SJSA1 (cell line): Measurements from ENCODE around the gene C2orf72. TPM values are rescaled to one million over a fixed set of nuclear protein-coding genes. Genes with fewer than 3 reads are reported as not detected.

Experiments used
- DNase-seq, 2 experiments: peaks; one replicate each; pipeline ENCODE4 v3.0.0-alpha.2; 2015 to 2020; ENCODE audit warnings: low spot score in 2 of 2, low read depth in 1 of 2
- H3K27ac ChIP-seq: fragments of 250-450 bp; sonication (Bioruptor Pico); 2 replicates; pipeline ENCODE4 v1.5.1; 2020; ENCODE audit warnings: mild to moderate bottlenecking, moderate library complexity
- H3K27me3 ChIP-seq: fragments of 250-450 bp; sonication (Bioruptor Pico); replicated peaks from 2 replicates; pipeline ENCODE4 v1.5.1; 2020; ENCODE audit warnings: mild to moderate bottlenecking, moderate library complexity
- H3K36me3 ChIP-seq: fragments of 250-450 bp; sonication (Bioruptor Pico); 2 replicates; pipeline ENCODE4 v1.5.1; 2020; ENCODE audit warnings: mild to moderate bottlenecking
- H3K4me1 ChIP-seq: fragments of 250-450 bp; sonication (Bioruptor Pico); replicated peaks from 2 replicates; pipeline ENCODE4 v1.6.1; 2021; ENCODE audit warnings: mild to moderate bottlenecking
- H3K4me3 ChIP-seq: fragments of 250-450 bp; sonication (Bioruptor Pico); 2 replicates; pipeline ENCODE4 v1.5.1; 2020; ENCODE audit warnings: mild to moderate bottlenecking
- H3K9me3 ChIP-seq: fragments of 250-450 bp; sonication (Bioruptor Pico); replicated peaks from 2 replicates; pipeline ENCODE4 v1.5.1; 2020; ENCODE audit warnings: mild to moderate bottlenecking
- total RNA-seq: library from RNA; depleted of rRNA; stranded (reverse); fragments of >200 nt; shearing (Covaris generic); gene quantifications from 2 replicates; pipeline ENCODE4 v1.2.3, GENCODE V29; 2014

The C2orf72 gene
- total RNA-seq, 1 experiment from 2014 or later, result not detected

DNA sequence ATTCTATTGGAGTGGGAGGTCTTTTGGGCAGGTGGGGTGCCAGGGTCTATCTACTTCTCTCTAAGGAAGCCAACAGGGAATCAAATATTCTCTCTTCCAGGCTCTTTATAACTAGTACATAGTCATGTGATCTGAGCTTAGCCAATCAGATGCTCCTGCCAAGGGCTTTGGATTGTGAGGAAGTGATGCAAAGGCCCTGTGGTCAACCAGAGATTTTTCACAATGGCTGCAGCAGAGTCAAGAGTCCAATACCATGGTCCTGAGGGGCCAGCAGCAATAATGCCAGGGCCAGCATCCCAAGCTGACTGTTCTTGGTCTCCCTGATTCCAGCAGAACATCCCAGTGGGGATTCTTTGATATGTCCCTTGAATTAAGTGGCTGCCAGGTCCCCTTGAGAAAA, 8.4 kb upstream of the C2orf72 start:
- Histone ChIP-seq H3K27me3 (peaks cover 18% of the 10 kb centered on the region), H3K9me3 (no peaks in the 10 kb centered on the region; the same call in 1 of the 2 replicates)
- DNase-seq, result no peak

DNA sequence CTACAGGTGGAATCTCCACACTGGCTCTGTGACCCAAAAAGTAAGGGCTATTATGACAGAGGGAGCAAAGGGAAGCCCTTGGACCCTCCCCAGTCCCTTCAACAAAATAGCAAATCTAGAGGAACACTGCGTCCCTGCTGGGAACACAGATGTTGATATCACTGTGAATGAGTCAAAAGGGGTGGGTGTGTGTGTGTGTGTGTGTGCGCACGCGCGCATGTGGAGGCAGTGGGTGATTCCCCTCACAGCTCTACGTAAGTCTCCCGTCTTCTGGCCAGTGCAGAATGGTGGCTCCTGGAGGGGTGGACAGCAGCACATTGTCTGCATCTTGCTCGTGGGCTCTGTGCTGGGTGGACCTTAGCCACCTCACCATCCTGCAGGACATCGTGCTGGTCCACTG, 7.8 kb upstream of the C2orf72 start:
- peaks cover 23% of the 10 kb centered on the region for H3K27me3 ChIP-seq
- H3K36me3 ChIP-seq, result no peaks in the 10 kb centered on the region
- H3K4me3 ChIP-seq, result no peak overlapping the region
- no peaks in the 10 kb centered on the region; the same call in 1 of the 2 replicates for H3K9me3 ChIP-seq
- H3K27ac ChIP-seq, result no peak overlapping the region
- H3K4me1 ChIP-seq, result no peaks in the 10 kb centered on the region
- DNase-seq, result no peak

More for the DNA sequence above, 8.4 kb upstream of the C2orf72 start:
- Histone ChIP-seq H3K27ac (no peak overlapping the region), H3K4me1 (no peaks in the 10 kb centered on the region), H3K4me3 (no peak overlapping the region), H3K36me3 (no peaks in the 10 kb centered on the region)

DNA sequence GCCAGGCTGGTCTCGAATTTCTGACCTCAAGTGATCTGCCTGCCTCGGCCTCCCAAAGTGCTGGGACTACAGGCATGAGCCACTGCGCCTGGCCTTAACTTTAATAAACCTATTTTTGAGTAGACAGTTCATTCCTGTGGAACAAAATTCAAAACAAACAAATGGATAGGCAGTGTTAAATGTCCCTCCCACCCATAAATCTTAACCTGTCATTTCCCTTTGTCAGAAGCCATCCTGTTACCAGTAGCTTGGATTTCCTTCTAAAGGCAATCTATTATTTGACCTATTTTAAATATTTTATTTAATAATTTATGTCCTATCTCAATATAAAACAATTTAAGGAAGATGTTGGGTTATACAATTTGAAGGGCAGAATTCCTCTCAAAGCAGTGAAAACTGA, 6.6 kb upstream of the C2orf72 start:
- Histone ChIP-seq H3K27ac (no peak overlapping the region), H3K36me3 (no peaks in the 10 kb centered on the region), H3K9me3 (no peaks in the 10 kb centered on the region; the same call in 1 of the 2 replicates), H3K4me1 (no peaks in the 10 kb centered on the region), H3K27me3 (peaks cover 27% of the 10 kb centered on the region), H3K4me3 (no peak overlapping the region)
- no peak for DNase-seq

DNA sequence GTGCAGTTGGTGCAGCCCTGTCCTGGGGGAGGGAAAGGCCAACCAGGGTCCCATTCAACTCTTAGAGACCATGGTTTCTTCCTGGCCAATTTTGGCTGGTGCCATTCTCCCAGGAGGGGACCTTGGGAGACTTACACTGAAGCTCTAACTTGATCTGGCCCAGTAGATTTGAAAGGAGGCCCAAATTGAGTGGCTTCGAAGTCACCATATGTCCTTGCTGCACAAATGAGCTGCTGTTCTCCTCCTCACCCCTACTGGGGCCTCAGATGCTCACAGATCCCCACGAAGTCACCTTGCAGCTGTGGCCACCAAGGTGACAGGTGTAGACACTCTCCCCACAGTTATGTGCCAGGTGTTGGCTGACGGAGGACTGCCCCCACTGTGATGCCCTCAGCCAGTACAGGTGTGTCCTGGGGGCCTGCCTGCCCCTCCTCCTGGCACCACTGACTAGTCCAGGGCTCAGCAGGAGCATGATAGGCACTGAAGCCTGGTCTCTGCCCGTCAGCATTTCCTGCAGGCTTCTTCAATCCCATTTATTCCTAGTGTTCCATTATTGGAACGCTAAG, 4.7 kb upstream of the C2orf72 start:
- Histone ChIP-seq H3K9me3 (no peaks in the 10 kb centered on the region; the same call in 1 of the 2 replicates), H3K27me3 (peaks cover 41% of the 10 kb centered on the region), H3K27ac (no peak overlapping the region), H3K4me3 (no peak overlapping the region), H3K4me1 (peaks cover 4% of the 10 kb centered on the region; the same call in 1 of the 2 replicates), H3K36me3 (no peaks in the 10 kb centered on the region)
- no peak for DNase-seq

DNA sequence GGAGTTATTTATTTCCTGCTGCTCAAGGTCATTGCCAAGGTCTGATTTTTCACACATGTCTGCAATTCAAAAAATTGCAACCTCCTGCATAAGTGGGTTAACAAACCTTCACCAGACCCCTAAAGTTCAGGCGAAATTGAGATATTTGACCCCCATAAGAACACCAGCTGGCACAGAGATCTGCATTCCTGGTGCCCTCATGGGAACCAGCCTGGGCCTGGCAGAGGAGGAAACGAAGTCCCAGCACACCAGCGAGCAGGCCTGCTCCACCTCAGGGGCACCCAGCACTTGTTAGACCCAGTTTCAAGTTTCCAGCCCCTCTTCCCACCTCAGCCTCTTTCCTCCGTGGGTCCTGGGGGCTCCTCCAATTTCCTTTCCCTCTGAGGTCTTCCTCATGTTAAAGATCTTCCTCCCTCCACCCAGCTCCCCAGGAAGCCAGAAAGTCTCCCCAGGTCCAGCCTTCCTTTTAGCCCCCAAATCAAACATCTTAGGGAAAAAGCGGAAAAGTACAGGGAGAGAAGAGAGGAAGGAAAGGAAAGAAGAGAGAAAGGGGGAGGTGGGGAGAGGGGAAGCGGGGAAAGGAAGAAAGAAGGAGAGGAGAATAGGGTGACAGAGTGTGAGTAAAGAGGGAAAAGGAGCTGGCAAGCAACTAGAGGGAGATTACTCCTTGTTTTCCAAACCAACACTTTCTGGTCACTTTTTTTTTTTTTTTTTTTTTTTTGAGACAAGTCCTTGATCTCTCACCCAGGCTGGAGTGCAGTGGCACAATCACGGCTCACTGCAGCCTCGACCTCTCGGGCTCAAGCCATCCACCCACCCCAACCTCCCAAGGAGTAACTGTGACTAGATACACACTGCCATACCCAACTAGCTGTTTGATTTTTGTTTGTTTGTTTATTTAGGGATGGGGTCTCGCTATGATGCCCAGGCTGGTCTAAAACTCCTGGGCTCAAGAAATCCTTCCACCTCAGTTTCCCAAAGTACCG, 3.9 kb upstream of the C2orf72 start:
- Histone ChIP-seq H3K36me3 (no peaks in the 10 kb centered on the region), H3K9me3 (no peaks in the 10 kb centered on the region), H3K27ac (no peak overlapping the region), H3K4me3 (no peak overlapping the region), H3K27me3 (peaks cover 44% of the 10 kb centered on the region), H3K4me1 (peaks cover 8% of the 10 kb centered on the region)
- DNase-seq, result no peak

DNA sequence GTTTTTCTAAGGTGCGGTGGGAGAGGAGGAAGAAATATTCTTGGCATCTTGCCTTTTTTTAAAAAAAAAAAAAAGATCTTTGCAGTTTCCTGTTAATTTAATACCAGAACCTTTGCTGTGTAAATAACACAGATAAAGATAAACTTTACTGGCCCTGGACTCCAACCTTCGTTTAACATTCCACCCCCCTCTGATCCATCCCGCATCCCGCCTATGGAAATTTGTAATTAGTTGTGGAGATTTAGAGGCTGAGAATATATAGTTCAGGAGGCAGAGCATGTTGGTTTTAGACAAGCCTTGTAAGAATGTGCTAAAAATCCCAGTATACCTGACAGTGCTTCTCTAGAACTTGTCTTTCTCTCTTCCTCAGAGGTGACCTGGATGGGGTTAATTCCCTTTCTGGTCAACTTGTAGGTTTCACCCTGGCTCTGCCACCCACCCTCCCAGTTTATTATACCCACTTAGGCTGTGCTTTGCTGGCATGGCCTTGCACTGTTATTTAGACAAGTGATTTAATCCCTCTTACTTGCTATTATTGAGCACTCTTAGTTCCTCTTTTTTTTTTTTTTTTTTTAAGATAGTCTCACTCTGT, 2.9 kb upstream of the C2orf72 start:
- DNase-seq, result no peak
- H3K27me3 ChIP-seq, result peaks cover 47% of the 10 kb centered on the region
- H3K36me3 ChIP-seq, result no peaks in the 10 kb centered on the region
- no peak overlapping the region for H3K27ac ChIP-seq
- peaks cover 8% of the 10 kb centered on the region for H3K4me1 ChIP-seq
- H3K9me3 ChIP-seq, result no peaks in the 10 kb centered on the region
- H3K4me3 ChIP-seq, result no peak overlapping the region

DNA sequence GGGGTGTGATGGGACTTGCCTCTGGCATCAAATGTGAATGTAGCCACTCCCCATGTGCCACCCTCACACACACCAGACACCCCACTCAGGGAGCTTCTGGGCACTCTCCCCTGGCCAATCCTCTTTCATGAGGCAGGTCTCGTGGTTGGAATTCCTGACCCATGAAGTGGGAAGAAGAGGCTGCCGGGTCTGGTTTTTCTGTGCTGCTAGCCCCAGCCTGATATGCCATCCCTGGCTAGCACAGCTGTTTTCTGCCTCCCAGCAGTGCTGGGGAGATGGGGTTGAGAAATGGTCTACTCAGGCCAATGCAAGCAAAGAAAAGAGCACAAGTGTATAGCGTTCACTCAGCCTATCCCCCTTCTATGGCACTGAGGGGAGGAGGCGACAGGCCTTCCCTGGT, 1.2 kb upstream of the C2orf72 start:
- Histone ChIP-seq H3K27ac (no peak overlapping the region), H3K4me3 (no peak overlapping the region), H3K36me3 (no peaks in the 10 kb centered on the region), H3K27me3 (peaks cover 64% of the 10 kb centered on the region), H3K4me1 (peaks cover 8% of the 10 kb centered on the region), H3K9me3 (no peaks in the 10 kb centered on the region)
- no peak for DNase-seq

DNA sequence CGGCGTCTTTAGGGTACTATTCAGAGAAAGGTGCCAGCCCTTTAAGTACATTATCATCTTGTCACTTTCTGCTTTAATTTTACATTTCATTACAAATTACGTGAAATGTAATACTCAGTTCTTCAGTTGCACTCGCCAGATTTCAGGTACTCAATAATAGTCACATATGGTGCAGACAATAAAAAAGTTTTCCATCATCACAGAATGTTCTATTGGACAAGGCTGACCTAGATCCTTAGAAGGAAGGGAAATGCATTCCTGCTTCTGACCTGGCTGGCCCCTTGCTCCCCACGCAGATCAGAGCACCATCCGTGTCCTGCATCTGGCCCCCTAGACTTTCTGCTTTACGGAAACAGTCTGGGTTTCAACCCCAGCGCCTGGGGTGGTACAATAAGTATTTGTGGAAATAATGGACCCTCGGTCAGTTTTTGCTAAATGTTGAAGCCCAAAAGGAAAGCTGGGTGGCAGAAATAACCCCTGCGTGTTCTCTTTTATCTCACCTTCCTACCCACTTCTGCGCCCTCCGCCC, 681 bp upstream of the C2orf72 start:
- no peak overlapping the region for H3K27ac ChIP-seq

DNA sequence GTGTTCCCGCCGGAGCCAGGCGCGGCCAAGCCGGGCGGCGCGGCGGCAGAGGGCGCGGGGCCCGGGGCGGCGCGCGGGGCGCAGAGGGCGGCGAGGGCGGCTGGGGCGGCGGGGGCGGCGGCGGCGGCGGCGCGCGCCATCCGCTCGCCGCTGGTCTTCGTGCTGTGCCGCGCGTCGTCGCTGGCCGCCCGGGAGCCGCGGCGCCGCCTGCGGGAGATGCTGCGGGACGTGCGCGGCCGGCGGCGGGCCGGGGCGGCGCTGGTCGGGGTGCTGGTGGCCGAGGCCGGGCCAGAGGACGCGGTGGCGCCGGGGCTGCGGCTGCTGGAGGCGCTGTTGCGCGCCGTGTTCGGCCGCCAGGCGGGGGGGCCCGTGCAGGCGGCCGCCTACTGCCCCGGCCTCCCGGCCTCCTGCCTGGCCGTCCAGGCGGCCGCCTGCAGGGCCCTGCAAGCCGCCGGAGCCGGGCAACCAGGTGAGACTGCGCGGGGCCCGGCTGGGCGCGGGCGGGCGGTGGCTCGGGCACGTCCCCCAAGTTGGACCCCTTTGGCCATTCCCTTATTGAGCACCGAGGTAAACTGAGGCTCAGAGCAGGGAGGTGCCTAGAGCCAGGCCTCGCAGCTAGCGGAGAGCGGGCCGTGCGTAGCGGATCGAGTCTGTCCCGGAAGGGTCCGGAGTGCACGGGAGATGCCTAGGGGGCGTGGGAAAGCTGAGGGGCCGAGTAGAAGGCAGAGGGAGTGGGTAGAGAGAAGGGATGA, 584 bp downstream of the C2orf72 start:
- H3K36me3 ChIP-seq, result no peaks in the 10 kb centered on the region
- H3K27me3 ChIP-seq, result peaks cover 68% of the 10 kb centered on the region
- H3K4me1 ChIP-seq, result peaks cover 8% of the 10 kb centered on the region
- H3K9me3 ChIP-seq, result no peaks in the 10 kb centered on the region
- H3K4me3 ChIP-seq, result peak overlapping the region; percentile 27
- no peak for DNase-seq
- H3K27ac ChIP-seq, result no peak overlapping the region

More for the DNA sequence above, 681 bp upstream of the C2orf72 start:
- peaks cover 65% of the 10 kb centered on the region for H3K27me3 ChIP-seq
- H3K4me1 ChIP-seq, result peaks cover 8% of the 10 kb centered on the region
- H3K4me3 ChIP-seq, result no peak overlapping the region
- no peak for DNase-seq
- no peaks in the 10 kb centered on the region for H3K9me3 ChIP-seq
- no peaks in the 10 kb centered on the region for H3K36me3 ChIP-seq

DNA sequence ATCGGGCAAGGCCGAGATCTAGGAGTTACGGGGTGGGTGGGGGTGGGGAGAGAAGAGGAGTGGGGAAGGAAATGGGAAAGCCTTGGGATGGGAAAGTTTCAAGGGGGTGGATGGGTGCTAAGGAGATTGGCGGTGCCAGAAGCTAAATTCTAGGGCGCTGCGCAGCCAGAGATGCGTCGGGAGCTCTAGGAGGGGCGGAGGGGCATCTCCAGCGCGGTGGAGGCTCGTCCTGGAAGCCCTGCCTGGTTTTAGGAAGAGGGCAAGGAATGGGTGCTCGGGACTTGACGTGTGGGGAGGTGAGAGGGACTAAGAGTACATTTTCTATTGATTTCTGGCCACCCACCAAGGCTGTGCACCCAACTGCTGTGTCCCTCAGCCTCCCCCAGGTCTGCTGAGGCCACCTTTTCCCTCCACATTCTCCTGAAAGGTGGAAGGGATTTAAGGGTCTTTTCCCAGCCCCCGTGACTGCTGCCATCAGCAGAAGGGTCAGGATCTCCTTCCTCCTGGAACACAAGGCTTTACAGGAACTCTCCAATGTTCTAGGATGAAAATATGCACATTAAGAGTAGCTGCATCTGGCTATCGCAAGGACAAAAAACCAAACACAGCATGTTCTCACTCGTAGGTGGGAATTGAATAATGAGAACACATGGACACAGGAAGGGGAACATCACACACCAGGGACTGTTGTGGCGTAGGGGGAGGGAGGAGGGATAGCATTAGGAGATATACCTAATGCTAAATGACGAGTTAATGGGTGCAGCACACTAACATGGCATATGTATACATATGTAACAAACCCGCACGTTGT, 1.4 kb downstream of the C2orf72 start:
- Histone ChIP-seq H3K27ac (no peak overlapping the region), H3K36me3 (no peaks in the 10 kb centered on the region), H3K9me3 (no peaks in the 10 kb centered on the region), H3K4me1 (peaks cover 8% of the 10 kb centered on the region), H3K27me3 (peaks cover 68% of the 10 kb centered on the region), H3K4me3 (no peak overlapping the region)
- DNase-seq, result no peak

DNA sequence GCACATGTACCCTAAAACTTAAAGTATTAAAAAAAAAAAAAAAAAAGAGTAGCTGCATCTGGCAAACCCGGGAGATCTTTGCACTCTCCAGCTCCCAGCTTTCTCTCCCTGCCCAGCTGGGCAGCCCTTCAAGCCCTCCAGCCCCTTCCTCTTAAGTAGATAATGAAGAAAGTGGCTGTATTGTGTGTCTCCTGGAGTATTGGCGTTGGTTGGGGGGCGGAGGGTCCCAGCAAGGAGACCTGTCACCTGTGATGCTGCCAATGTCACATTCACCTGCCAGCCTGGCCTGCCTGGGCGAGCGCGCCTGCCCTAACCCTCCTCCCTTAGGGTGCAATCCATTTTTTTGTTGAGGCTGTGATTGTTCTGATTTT, 2.0 kb downstream of the C2orf72 start:
- H3K27me3 ChIP-seq, result peaks cover 63% of the 10 kb centered on the region
- peaks cover 8% of the 10 kb centered on the region for H3K4me1 ChIP-seq
- H3K9me3 ChIP-seq, result no peaks in the 10 kb centered on the region
- no peak for DNase-seq
- no peaks in the 10 kb centered on the region for H3K36me3 ChIP-seq
- no peak overlapping the region for H3K27ac ChIP-seq
- H3K4me3 ChIP-seq, result no peak overlapping the region

DNA sequence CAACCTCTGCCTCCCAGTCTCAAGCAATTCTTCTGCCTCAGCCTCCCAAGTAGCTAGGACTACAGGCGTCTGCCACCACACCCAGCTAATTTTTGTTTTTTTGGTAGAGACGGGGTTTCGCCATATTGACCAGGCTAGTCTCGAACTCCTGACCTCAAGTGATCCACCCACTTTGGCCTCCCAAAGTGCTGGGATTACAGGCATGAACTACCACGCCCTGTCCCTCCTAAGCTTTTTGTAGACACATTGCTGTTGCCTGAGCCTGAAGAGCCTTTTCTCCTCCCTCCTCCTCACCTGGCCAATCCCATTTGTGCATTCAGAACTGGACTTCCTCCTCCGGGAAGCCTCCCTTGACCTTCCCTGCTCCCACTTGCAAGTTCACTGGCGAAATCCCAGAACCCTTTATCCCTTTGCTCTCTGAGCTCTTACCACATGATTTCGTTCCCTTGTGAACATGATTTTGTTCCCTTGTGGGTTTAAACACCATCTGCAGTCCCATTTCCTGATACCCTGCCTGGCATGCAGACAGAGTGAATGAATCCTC, 2.6 kb downstream of the C2orf72 start:
- H3K27me3 ChIP-seq, result peaks cover 57% of the 10 kb centered on the region
- no peaks in the 10 kb centered on the region for H3K36me3 ChIP-seq
- no peak for DNase-seq
- no peak overlapping the region for H3K4me3 ChIP-seq
- H3K9me3 ChIP-seq, result no peaks in the 10 kb centered on the region
- peaks cover 8% of the 10 kb centered on the region for H3K4me1 ChIP-seq
- H3K27ac ChIP-seq, result no peak overlapping the region
